Endothelial cell of umbilical vein (primary cell): ENCODE measurements around the gene TSPAN13. TPM values are rescaled to one million over a fixed set of nuclear protein-coding genes. Genes with fewer than 3 reads are reported as not detected.

Experiments used
- BruUV-seq: library from RNA; stranded (reverse); fragments of 400-500 nt; replicated peaks from 2 replicates; lab custom pipeline; 2021; lab: Mats Ljungman, UMichigan
- CTCF ChIA-PET: fragments of 300-600, 350-600 bp; sonication (Branson Sonifier 250); formaldehyde crosslinking; loops from one replicate; lab custom pipeline; 2021; ENCODE audit warnings: antibody characterized with exemption, inconsistent platforms; lab: Charles Lee
- POLR2A ChIA-PET: fragments of 300-600, 350-600 bp; sonication (Branson Sonifier 250); formaldehyde crosslinking; loops from one replicate; lab custom pipeline; 2021; ENCODE audit warnings: antibody characterized with exemption, inconsistent platforms; lab: Charles Lee
- DNase-seq: peaks from one replicate; pipeline ENCODE4 v3.0.0-alpha.2; 2011; ENCODE audit warnings: low read depth, low spot score
- FAIRE-seq: peaks from 2 replicates; lab custom pipeline; 2011; peaks lifted over from hg19 to GRCh38; lab: Jason Lieb, UNC
- H2AFZ ChIP-seq: 2 replicates; pipeline ENCODE4 v1.6.0; 2012; ENCODE audit warnings: low read depth, low read length, control low read depth, inconsistent platforms
- H3K27ac ChIP-seq: 2 replicates; pipeline ENCODE4 v1.5.1; 2011; ENCODE audit warnings: low read depth, mild to moderate bottlenecking, control low read depth, low read length, moderate library complexity; ENCODE audit not compliant: insufficient read depth
- H3K27me3 ChIP-seq, 2 experiments: 2 replicates each; pipeline versions ENCODE4 v1.6.0 to v1.6.1; 2011; ENCODE audit warnings: low read length in 2 of 2, mixed read lengths in 1 of 2; ENCODE audit not compliant: control insufficient read depth in 2 of 2, insufficient read depth in 2 of 2
- H3K36me3 ChIP-seq, 2 experiments: 2 replicates in 1 of 2; 3 replicates in 1 of 2; pipeline ENCODE4 v1.5.1; 2011; ENCODE audit warnings: low read length in 2 of 2, mild to moderate bottlenecking in 1 of 2, moderate library complexity in 1 of 2; ENCODE audit not compliant: control insufficient read depth in 2 of 2, insufficient read depth in 2 of 2; ENCODE audit errors: extremely low read depth in 1 of 2
- H3K4me1 ChIP-seq: 3 replicates; pipeline ENCODE4 v1.5.1; 2011; ENCODE audit warnings: mild to moderate bottlenecking, low read length; ENCODE audit not compliant: control insufficient read depth, insufficient read depth; ENCODE audit errors: extremely low read depth
- H3K4me2 ChIP-seq: 2 replicates; pipeline ENCODE4 v1.6.1; 2011; ENCODE audit warnings: low read length, control low read depth, mixed read lengths; ENCODE audit not compliant: insufficient read depth
- H3K4me3 ChIP-seq, 3 experiments: fragments of 200-600 bp in 1 of 3; sonication (generic), shearing (Covaris generic) in 1 of 3; replicated peaks in 1 of 3; 2 replicates each; pipeline ENCODE4 v1.5.1; 2011 to 2016; ENCODE audit warnings: control low read depth in 3 of 3, low read length in 3 of 3, mild to moderate bottlenecking in 2 of 3, inconsistent platforms in 1 of 3, low read depth in 1 of 3, moderate library complexity in 1 of 3; ENCODE audit not compliant: insufficient read depth in 1 of 3
- H3K79me2 ChIP-seq: 2 replicates; pipeline ENCODE4 v1.6.0; 2012; ENCODE audit warnings: low read length, inconsistent platforms; ENCODE audit not compliant: control insufficient read depth, insufficient read depth
- H3K9ac ChIP-seq: replicated peaks from 2 replicates; pipeline ENCODE3; 2011; ENCODE audit warnings: low read length, control low read depth; ENCODE audit not compliant: insufficient read depth; ENCODE audit errors: extremely low read depth
- H3K9me1 ChIP-seq: replicated peaks from 3 replicates; pipeline ENCODE4 v1.6.0; 2011; ENCODE audit warnings: mild to moderate bottlenecking, low read length; ENCODE audit not compliant: control insufficient read depth, insufficient read depth; ENCODE audit errors: extremely low read depth
- H3K9me3 ChIP-seq: replicated peaks from 2 replicates; pipeline ENCODE4 v1.5.1; 2012; ENCODE audit warnings: low read length, inconsistent platforms; ENCODE audit not compliant: control insufficient read depth, insufficient read depth
- H4K20me1 ChIP-seq: replicated peaks from 2 replicates; pipeline ENCODE3; 2011; ENCODE audit warnings: mild to moderate bottlenecking, low read length; ENCODE audit not compliant: control insufficient read depth, insufficient read depth; ENCODE audit errors: extremely low read depth
- CTCF ChIP-seq, 2 donors: IDR thresholded peaks; 1 replicate in 1 of 2; 2 replicates in 1 of 2; pipeline ENCODE4 v1.5.1; 2011; ENCODE audit warnings: low read length in 2 of 2, mild to moderate bottlenecking in 2 of 2, moderate library complexity in 2 of 2, control low read depth in 1 of 2, inconsistent platforms in 1 of 2, low read depth in 1 of 2; ENCODE audit not compliant: insufficient read depth in 1 of 2; ENCODE audit errors: extremely low read depth in 1 of 2
- EZH2 ChIP-seq: IDR thresholded peaks from 2 replicates; pipeline ENCODE4 v1.6.1; 2012; ENCODE audit warnings: borderline replicate concordance, low read depth, mild to moderate bottlenecking, moderate library complexity, low read length, inconsistent platforms; ENCODE audit not compliant: severe bottlenecking
- FOS ChIP-seq: IDR thresholded peaks from 2 replicates; pipeline ENCODE4 v1.6.1; 2011; ENCODE audit warnings: mild to moderate bottlenecking, low read length, moderate library complexity, borderline replicate concordance; ENCODE audit not compliant: insufficient read depth
- GATA2 ChIP-seq: IDR thresholded peaks from 2 replicates; pipeline ENCODE4 v1.7.0; 2011; ENCODE audit warnings: low read depth, mild to moderate bottlenecking, moderate library complexity, mixed read lengths, low read length; ENCODE audit not compliant: insufficient read length, insufficient read depth
- JUN ChIP-seq: IDR thresholded peaks from 2 replicates; pipeline ENCODE4 v1.6.1; 2011; ENCODE audit warnings: borderline replicate concordance, low read depth; ENCODE audit not compliant: insufficient read length, insufficient read depth
- MAX ChIP-seq: IDR thresholded peaks from 2 replicates; pipeline ENCODE4 v1.6.1; 2011; ENCODE audit not compliant: insufficient read depth, insufficient read length
- MYC ChIP-seq: IDR thresholded peaks from one replicate; pipeline ENCODE4 v1.6.1; 2011; ENCODE audit warnings: mild to moderate bottlenecking, low read depth, low read length
- POLR2A ChIP-seq: IDR thresholded peaks from 2 replicates; pipeline ENCODE4 v1.6.1; 2012; ENCODE audit warnings: low read depth, mild to moderate bottlenecking, control low read depth, low read length
- POLR2AphosphoS5 ChIP-seq: IDR thresholded peaks from 2 replicates; pipeline ENCODE4 v1.6.1; 2012; ENCODE audit warnings: low read depth, mild to moderate bottlenecking, control low read depth, low read length, moderate library complexity; ENCODE audit not compliant: insufficient read depth
- dilution Hi-C: fragments of 300-500 bp; cut with MboI; formaldehyde crosslinking; loops from one replicate; pipeline ENCODE4 v1.15.0; 2019; ENCODE audit warnings: low sequenced_read_pairs; ENCODE audit not compliant: extremely low pct_ligation_motif_present
- intact Hi-C: fragments of 100-400 bp; cut with micrococcal nuclease; formaldehyde crosslinking; loops from one replicate; pipeline ENCODE4 v1.10.0; 2022
- polyA plus RNA-seq, 4 experiments: library from polyadenylated mRNA; depleted of rRNA in 3 of 4; stranded (reverse) in 3 of 4; unstranded in 1 of 4; fragments of >200 nt; gene quantifications; 2 replicates each; pipeline versions ENCODE4 v1.2.1 to v1.2.3, GENCODE V29; 2011 to 2012; ENCODE audit warnings: missing spikeins in 1 of 4
- total RNA-seq: library from RNA; stranded (reverse); gene quantifications from 2 replicates; pipeline ENCODE4 v1.2.3, GENCODE V29; 2021

Gene TSPAN13
- total and polyA plus RNA-seq, 2 donors (not counting 3 experiments of a cell fraction or from before 2014, with no cell fraction given): 13.3 to 33.0 TPM

GRCh38 chr7:16773326-16773725, 19.8 kb downstream of the TSPAN13 start:
- Histone ChIP-seq H3K4me2 (no peak overlapping the region), H4K20me1 (no peaks in the 10 kb centered on the region), H3K9me3 (no peaks in the 10 kb centered on the region), H3K27me3 (no peaks in the 10 kb centered on the region), H3K9ac (no peak overlapping the region), H3K4me1 (no peaks in the 10 kb centered on the region), H2AFZ (no peak overlapping the region), H3K36me3 (no peaks in the 10 kb centered on the region), H3K79me2 (no peaks in the 10 kb centered on the region), H3K9me1 (no peaks in the 10 kb centered on the region), H3K27ac (no peak overlapping the region), H3K4me3 (no peak overlapping the region)
- intact Hi-C loops: no loop called here
- dilution Hi-C loops: no loop called here
- DNase-seq (no peak), FAIRE-seq (no peak)
- ChIA-PET CTCF (no interaction called here), POLR2A (no interaction called here)
- BruUV-seq: no TSS peak
- TF ChIP-seq EZH2: no peak
- no peak for TF ChIP-seq POLR2A
- no peak for TF ChIP-seq MAX
- no peak for TF ChIP-seq POLR2AphosphoS5
- no peak for TF ChIP-seq GATA2
- no peak for TF ChIP-seq FOS
- no peak for TF ChIP-seq MYC
- no peak for TF ChIP-seq CTCF (IDR thresholded peaks at IDR 0.05; ENCODE audit: extremely low read depth in 1 of 2, insufficient read depth in 1 of 2, low read depth in 1 of 2, low read length in 2 of 2)
- no peak for TF ChIP-seq JUN
